ENCODE results near the gene MYOM1.

The MYOM1 gene

GRCh38 chr18:3219631-3220335 is at the start of gene MYOM1:
MYOM1 (minus strand) TSS chr18:3219968; CDS start chr18:3215223, 4,745 bp downstream.
- FAIRE-seq: peak; percentile 50

GRCh38 chr18:3269241-3269913 is 49.6 kb upstream of the MYOM1 start:
- FAIRE-seq: no peak
- DNase-seq (ENCODE audit: low spot score): no peak

More at GRCh38 chr18:3219631-3220335, at the start of gene MYOM1:
- DNase-seq (ENCODE audit: low spot score): no peak

GRCh38 chr18:3268306-3268705 is 48.5 kb upstream of the MYOM1 start:
- DNase-seq (ENCODE audit: low spot score) (no peak), FAIRE-seq (no peak)

DNA sequence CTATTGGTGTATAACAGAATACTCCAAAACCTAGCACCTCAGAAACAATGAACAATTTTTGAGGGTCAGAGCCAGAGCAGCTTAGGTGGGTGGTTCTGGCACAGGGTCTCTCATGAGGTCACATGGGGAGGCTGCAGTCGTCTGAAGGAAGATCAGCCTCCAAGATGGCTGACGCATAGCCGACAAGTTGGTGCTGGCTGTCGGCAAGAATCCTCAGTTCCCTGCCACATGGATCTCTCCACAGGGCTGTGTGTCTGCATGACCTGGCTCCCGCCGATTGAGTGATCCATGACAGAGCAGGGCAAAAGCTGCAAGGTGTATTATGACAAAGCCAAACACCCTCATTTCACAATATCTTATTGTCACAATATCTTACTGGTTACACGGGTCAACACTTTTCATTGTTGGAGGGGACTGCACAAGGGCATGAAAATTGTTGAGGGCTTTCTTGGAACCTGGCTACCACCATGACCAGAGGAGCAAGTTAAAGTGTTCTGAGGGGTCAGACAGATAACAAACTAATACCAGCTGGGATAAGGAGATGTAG is 46.4 kb upstream of the MYOM1 start:
- DNase-seq (ENCODE audit: low spot score): no peak
- no peak for FAIRE-seq

DNA sequence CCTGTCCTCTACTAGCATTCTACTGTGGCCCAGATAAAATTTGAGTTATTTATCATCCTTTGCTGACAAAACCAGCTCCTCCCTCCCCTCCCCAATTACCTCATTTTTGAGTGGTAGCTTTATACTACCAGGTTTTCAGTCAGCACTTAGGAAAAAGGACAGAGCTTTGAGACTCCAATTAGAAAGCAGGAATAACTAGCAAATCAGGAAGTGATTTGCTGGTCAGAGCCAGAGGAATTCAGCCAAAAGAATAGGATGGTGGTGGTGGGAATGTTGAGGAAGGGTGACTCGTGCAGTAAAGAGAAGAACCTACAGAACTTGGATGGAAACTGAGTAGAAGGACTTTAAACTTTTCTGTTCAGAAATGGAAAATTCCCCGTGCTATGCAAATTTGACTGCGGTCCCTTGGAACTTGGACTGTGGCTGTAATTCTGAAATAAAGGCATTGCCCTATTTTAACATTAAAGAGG is 45.8 kb upstream of the MYOM1 start:
- DNase-seq (ENCODE audit: low spot score) (no peak), FAIRE-seq (no peak)

DNA sequence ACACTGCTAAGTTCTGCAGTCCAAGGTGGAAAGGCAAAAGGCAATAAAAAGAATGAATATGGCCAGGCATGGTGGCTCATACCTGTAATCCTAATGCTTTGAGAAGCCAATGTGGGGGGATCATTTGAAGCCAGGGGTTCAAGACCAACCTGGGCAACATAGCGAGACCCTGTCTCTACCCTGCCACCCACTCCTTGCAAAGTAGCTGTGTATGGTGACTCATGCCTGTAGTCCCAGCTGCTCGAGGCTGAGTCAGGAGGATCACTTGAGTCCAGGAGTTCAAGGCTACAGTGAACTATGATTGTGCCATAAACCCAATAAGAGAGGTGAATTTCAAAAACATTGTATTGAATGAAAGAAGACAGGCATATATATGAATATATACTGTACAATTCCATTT is 44.6 kb upstream of the MYOM1 start:
- DNase-seq (ENCODE audit: low spot score) (no peak), FAIRE-seq (peak; percentile 79)

- no peak for DNase-seq (ENCODE audit: low spot score)
- no peak for FAIRE-seq
Observed at GRCh38 chr18:3263132-3263700, 43.4 kb upstream of the MYOM1 start.

GRCh38 chr18:3262234-3263131 is 42.7 kb upstream of the MYOM1 start:
- no peak for DNase-seq (ENCODE audit: low spot score)
- peak; percentile 58 for FAIRE-seq

DNA sequence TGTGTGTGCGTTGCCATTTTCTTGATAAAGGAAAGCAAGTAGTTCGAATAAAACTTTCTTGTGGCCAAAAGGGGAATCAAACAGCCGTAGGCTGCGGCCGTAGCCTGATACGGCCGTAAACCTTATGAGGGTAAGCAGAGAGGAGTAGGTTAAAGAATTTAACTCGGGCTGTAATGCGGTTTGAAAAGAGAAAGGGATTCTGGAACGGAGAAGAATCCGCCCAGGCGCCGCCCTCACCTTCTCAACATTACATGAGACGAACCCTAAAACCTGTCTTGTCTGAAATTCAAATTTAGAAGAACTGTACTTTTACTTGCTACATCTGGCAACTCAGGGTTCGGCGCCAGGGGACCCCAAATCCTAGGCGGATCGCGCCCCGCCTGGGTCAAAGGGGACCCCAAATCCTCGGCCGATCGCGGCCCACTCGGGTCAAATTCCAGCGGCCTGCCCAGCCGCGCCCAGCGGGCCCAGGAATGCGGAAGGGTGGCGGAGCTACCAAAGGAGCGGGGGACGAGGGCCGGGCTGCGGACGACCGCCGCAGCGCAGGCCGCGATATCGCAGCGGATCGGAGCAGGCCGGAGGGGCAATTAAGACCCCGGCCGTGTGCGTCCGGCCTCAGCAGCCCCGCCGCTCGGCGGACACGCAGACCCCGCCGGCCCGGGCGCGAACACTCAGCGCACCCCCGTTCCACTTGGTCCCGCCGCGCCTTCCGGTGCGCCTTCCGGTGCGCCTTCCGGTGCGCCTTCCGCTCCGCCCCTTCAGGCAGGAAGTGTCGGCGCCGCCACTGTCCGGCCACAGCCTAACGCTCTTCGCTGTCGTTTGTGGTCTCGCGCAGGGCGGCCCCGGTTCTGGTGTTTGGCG is 41.8 kb upstream of the MYOM1 start, which contains the start of gene MYL12B:
Gene MYL12B (plus strand): TSS at position 761 of the 861 bp plus-strand sequence. CDS start 10,766 bp downstream, outside the sequence.
- DNase-seq (ENCODE audit: low spot score) (peak; percentile 96), FAIRE-seq (peak; percentile 99)

DNA sequence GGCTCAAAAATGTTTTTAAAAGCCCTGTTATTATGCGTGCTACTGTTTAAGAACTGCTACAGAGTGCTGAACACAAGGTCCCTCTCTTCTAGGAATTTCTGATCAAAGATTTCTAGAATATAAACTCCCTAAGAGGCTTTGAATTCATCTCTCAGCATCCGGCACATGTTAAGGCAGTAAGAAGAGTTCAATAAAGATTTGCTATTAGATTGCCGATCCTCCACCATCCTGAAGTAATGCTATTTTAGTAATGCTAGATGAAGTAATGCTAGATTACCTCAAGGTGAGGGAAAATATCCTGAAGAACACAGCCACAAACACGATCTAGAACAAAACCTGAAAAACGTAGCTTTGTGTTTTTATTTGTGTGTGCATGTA is 41.2 kb upstream of the MYOM1 start:
- FAIRE-seq: peak; percentile 80

GRCh38 chr18:3257627-3258120 is 37.9 kb upstream of the MYOM1 start:
- DNase-seq (ENCODE audit: low spot score) (no peak), FAIRE-seq (no peak)

More for the DNA sequence above, 41.2 kb upstream of the MYOM1 start:
- DNase-seq (ENCODE audit: low spot score): no peak

DNA sequence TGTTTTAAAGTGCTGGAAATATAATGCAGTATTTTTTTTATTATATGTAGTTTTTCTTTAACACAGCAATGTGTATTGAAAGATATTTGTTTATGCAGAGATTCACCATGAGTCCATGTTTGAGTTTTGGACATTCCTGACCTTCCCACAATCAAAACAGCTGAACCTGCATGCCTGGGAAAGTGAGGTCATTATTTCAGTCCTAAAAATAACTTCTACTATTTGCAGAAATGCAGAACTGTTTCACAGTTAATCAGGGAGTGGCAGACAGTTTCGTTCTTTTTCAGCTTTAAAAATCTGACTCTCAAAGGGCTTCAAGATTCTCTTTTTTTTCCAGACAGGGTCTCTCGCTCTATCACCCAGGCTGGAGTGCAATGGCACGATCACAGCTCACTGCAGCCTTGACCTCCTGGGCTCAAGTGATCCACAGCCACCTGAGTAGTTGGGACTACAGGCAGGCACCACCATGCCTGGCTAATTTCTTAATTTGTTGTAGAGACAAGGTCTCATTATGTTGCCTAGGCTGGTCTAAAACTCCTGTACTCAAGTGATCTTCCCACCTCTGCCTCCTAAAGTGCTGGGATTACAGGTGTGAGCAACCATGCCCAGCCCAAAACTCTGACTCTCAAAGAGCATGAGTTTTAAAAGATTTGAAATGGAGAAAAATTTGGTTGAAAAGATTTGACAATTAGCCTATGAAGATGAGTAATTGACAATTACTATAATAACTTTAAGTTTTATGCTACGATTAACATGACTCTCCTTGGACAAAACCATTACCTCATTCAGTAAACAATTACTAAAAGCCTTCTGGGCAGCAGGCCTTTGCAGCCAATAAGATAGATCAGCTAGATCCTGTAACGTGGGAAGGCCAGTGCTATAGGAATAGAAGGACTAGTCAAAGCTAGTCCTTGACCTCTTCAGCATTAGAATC is 37.2 kb upstream of the MYOM1 start:
- FAIRE-seq (peak; percentile 46), DNase-seq (ENCODE audit: low spot score) (peak; percentile 77)

GRCh38 chr18:3255611-3256165 is 35.9 kb upstream of the MYOM1 start:
- DNase-seq (ENCODE audit: low spot score) (no peak), FAIRE-seq (peak; percentile 82)

GRCh38 chr18:3254725-3255124 is 35.0 kb upstream of the MYOM1 start:
- FAIRE-seq (no peak), DNase-seq (ENCODE audit: low spot score) (no peak)

- FAIRE-seq (no peak), DNase-seq (ENCODE audit: low spot score) (no peak)
Observed at GRCh38 chr18:3252843-3253242, 33.1 kb upstream of the MYOM1 start.

GRCh38 chr18:3251963-3252277 is 32.2 kb upstream of the MYOM1 start:
- DNase-seq (ENCODE audit: low spot score) (no peak), FAIRE-seq (no peak)

DNA sequence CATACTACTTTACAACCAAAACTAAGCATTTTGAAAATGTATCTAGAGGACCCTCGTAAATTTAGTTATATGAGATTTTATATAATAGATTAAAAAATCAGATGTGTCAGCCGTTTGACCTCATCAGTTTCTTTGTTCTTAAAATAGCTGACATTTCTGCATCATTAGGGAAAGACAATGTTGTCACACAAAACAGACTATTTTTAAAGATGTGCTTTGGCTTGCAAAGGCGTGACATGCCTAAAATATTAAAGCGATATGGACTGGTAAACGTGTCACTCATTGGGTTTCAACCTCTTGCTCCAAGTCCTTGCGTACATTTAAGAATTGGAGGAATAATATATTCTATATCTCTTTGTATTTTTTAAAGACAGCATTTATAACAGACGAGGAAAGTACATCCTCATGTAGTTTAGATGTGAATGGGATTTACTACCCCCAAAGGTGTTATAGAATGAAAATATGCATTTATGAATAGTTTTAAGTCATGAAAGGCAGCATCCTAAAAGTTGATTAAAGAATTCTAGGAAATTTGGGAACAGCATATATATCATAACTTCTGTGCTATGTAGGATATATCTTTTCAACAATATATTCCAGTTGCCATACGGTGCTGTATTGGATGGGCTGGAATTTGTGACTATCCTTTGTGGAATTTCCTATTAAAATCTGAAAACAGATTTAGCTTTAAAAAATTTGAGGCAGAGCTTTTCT is 31.6 kb upstream of the MYOM1 start:
- DNase-seq (ENCODE audit: low spot score) (no peak), FAIRE-seq (no peak)

All from urothelium cell line (cell line).